NCI-H1436 treated with DMSO at 0.1 percent for 48 hours (cell line): Measurements from ENCODE around the gene NRBP1.

Source experiments
- DNase-seq: peaks from one replicate; lab custom pipeline; 2025; lab: John Stamatoyannopoulos, UW

Gene NRBP1

DNA sequence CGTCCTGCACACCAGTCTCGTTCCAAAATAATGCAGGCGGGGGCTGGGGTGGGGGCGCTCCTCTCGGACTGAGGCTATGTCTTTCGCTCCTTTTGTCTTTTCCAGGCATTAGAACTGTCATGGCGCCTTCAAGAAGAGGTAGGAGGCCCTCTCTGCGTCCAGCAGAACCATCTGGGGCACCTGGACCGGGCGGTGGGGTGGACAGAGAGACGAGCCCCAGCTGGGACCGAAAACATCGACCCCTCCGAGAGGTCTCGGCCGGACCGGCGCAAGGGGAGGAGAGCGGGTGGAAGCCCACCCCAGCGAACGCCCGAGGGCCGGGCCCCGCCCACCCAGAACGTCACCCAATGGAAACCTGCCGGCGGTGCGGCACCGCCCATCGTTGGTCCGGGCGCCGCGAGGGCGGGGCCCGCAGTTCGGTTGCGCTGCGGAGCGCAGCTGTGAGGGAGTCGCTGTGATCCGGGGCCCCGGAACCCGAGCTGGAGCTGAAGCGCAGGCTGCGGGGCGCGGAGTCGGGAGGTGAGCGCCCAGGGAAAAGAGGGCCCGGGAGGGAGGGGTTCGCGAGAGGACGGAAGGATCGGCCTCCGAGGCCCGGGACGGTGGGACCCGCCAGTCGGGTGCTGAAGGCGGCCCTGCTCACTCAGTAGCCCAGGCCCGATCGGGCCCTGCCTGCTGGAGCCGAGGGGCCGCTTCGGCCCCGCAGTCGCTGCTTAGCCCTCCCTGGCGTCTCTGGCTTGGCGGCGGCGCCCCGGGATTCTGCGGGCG, at the start of gene NRBP1:
TSS of gene NRBP1 (plus strand) at position 419 of the 765 bp plus-strand sequence. CDS start 4,643 bp downstream, outside the sequence.
- no peak for DNase-seq

DNA sequence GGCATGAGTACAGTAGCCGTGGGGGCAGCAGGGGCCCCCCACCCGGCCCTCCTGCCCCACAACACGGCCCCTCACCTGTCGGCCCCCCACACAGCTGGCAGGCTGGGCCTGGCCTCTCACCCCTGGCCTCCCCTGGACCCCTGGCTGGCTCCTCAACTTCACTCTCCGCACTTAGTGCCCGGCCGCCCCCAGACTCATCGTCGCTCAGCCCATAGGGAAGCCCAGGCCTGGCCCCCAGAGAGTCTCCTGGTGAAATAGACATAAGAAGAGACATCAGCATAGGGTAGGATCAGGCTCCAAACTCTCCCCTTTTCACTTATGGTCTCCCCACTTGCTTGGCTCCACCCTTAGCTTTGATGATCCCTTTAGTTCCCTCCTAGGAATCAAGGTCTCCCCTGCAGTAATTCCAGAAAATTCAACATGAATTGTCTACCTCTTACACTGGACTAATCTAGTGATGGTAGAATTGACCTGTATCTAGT, 49.6 kb upstream of the NRBP1 start:
- DNase-seq, result no peak

- no peak for DNase-seq
These were observed 49.0 kb upstream of the NRBP1 start for GRCh38 chr2:27379383-27379835.

DNA sequence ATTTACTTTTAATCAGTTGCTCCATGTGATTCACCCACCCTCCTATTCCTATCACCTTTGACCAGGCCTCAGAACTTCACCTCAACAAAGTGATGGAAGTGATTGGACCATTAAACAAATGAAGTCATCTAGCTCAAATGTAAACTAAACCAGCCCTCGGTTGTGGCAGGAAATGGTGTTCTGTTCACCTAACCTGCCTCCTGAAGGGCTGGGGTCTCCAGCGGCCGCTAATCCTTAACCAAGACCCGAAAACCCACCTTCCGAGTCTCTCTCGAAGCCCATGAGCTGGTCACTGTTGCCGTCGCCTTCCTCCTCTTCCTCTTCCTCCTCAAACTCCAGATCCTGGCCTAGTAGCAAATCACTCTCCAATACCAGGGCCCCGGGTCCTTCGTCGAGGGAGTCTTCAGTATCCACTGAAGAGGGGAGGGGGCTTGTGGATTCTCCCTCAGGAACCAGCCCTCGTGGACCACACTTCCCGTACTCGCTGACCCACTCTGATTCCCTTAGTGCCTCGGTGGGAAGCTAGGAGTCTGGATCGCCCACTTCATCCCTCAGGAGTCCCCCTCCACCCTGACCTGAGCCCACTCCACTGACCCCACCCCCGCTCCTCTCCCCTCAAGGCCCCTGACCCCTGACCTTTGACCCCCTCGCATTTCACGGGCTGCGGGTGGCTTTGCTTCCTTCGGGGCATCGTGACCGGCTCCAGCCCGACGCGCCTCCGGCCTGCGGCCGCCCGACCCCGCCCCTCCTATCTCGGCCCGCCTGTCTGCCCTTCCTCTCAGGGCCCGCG, 48.4 kb upstream of the NRBP1 start:
- DNase-seq, result no peak

DNA sequence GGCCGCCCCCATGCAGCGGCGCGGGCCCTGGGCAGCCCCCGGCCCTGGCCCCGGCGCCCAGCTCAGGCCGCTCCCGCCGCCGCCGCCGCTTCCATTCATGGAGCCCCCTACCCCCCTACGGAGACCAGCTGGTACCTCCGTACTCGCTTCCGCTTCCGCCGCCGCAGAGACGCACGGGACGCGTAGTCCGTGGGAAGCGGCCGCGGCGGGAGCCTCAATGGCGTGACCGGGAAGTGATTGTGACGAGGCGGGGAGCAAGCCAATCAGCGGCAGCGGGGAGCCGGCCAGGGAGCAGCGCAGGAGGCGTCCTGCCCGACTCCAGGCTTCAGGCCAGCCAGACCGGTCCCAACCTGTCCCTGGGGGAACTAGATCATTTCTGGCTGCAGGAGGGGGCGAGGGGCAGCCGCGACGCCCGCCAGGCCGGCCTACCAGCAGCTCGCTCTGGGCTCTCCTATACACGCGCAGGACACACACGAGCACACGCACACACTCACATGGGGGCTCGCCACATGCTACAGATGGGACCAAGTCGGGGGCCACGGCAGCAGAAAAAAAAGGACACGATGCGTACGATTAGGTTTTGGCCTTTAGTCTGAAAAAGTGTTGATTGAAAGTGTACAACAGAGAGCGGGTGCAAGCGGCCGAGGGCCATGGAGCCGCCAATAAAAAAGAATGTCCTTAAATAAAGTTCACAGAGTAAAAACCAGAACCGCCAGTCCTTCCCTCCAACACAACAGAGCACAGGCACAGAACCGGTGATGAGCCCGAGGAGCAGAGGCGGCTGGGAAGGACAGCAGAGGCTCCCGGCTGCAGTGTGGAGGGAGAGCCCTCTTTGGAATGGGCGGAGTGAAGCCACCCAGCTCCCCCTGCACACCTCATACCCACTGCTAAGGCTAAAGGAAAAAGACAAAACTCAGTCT, 47.5 kb upstream of the NRBP1 start, which contains the start of gene ZNF513:
TSS of gene ZNF513 (minus strand) at position 109 of the 920 bp plus-strand sequence. CDS start 208 bp downstream, outside the sequence.
- DNase-seq, result peak; percentile 54

DNA sequence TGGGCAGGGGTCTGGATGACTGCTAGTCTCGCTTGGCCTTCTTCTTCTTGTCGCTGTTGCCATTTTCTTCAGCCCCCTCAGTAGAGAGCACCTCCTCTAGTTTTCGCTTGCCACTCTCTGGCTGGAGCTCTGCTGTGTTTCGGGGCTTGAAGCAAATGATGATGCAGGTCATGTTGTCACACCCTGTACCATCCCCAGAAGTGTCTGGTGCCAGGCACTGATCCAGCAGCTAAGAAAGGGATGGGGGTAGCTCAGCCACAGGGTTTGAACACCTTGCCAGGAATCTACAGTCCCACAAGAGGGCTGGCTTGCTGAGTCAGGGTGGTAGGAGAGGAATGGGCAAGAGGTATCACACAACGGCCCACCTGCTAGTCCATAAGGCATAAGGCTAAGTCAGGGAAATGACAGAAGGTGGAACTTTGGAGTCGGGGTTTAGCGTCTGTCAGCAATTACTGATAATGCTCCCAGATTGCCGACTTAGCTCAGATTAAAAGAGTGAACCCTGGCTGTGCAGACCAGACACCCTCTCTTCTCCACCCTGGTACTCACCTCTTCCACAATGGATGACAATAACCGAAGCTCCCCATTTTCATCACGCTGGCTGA, 46.8 kb upstream of the NRBP1 start:
- no peak for DNase-seq

- DNase-seq, result no peak
These were observed 37.4 kb upstream of the NRBP1 start for GRCh38 chr2:27390822-27391679.

DNA sequence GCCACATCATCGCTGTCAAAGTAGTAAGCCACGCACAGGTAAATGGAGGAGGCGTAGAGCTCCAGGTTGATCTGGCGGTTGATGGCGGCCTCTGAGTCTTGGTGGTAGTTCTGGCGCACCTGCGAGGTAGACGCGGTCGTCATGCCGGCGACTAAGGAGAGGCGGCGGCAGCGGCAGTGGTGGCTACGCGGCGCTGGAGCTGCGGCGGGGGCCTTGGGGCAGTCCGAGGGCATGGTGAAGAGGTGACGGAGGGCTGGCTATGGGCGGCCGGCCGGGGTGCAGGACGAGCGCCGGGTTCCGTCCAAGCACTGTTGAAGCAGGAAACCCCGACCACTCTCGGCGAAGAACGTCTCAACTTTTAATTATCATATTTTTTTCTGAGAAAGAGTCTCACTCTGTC, 35.2 kb upstream of the NRBP1 start:
- DNase-seq, result no peak

- DNase-seq, result no peak
These were observed 29.5 kb upstream of the NRBP1 start for GRCh38 chr2:27398962-27399361.

DNA sequence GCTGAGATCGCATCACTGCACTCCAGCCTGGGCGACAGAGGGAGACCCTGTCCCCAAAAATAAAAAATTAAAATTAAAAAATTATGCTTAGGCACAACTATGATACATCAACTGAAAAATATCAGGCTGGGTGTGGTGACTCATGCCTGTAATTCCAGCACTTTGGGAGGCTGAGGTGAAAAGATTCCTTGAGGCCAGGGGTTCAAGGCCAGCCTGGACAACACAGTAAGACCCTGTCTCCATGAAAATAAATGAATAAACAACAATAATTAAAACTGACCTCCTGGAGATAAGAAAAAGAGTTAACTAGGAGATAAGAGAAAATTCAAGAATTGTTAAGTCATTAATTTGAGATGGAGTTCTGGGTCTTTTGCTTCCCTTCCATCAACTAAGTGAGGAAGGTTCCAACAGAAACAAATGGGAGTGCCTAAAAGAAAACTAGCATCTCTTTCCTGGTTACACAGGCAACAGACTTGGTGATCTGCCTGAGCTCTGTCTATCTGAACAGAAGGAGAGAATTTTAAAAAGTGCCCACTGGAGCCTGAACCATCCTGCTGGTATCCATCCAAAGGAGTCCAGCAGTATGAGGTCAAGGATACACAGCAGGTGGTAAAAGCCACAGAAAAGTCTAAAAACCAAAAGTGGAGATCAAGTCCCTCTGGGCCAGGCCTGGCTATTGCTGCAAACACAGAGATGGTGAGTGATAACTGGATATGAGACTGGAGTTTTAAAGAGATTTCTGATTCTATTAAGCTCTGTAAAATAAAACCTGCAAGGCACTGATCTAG, 27.9 kb upstream of the NRBP1 start:
- no peak for DNase-seq

- no peak for DNase-seq
These were observed 20.5 kb upstream of the NRBP1 start for GRCh38 chr2:27407798-27408491.

DNA sequence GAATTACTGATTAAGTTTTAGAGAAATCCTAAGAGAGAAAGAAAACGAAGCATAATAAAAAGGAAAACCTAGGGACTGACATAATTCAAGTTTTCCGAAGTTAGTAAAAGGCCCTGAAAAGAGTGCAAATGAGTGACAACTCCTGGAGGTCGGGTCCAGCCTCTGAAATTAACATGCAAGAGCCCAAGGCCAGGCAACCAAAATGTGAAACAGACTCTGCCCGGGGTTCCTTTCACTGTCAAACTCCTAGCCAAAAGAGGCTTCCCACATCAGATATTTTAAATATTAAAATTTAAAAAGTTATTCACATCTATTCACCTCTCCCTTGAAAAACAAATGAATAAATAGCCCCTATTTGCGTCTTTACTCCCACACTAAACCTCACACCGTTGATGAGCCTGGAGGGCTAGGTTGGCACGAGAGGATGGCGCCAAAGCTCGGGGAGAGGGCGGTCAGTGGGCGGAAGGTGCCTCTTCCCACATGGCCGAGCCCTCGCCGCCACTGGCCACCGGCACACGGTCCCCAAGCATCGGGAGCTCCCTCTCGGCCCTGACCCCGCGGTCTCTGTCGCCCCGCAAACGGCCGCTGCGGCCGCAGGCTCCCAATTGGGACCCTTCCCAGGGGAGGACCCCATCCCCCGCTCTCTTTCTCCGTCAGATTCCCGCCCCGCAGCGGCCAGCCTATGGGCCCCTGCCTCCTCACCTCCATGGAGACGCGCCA, 19.7 kb upstream of the NRBP1 start:
- DNase-seq, result no peak

GRCh38 chr2:27409321-27410073, 18.9 kb upstream of the NRBP1 start, which contains the start of gene PPM1G:
PPM1G (minus strand) TSS chr2:27409591; CDS start chr2:27409422, 169 bp downstream.
- peak; percentile 58 for DNase-seq

DNA sequence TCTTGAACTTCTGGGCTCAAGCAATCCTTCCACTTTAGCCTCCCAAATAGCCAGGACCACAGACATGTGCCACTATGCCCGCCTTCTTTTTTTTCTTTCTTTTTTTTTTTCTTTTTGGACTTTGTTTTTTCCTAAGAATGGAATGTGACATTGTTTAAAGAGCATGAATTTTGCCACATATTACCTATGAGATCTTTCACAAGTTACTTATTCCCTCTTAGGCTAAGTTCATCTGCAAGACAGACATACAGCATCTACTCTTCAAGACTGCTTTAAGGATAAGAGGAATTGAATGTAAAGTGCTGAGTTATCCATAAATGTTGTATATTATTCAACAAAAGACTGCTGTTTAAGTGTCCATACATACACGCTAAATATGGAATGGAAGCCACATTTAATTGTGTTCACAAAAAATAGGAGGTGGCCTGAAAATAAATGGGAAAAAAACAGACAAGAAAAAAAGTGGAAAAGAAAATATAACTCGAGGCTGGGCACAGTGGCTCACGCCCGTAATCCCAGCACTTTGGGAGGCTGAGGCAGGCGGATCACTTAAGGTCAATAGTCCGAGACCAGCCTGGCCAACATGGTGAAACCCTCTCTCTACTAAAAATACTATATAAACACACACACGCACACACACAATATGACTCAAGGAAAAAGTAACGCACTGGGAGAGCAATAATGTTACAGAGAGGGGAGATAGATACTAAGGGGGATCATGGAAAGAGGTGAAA, 15.8 kb upstream of the NRBP1 start:
- no peak for DNase-seq

DNA sequence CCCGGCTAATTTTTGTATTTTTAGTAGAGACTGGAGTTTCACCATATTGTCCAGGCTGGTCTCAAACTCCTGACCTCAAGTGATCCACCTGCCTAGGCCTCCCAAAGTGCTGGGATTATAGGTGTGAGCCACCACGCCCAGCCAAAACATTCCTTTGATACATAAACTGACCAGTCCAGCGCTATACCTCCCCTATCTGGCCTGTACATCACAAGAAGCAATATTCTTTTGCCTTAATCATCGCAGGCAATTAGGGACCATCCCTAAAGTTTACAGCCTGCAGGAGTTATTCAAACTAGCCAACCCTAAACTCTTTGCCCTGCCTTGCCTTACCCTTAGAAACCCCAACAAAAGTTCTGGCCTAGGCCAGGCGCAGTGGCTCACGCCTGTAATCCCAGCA, 12.3 kb upstream of the NRBP1 start:
- DNase-seq, result no peak

DNA sequence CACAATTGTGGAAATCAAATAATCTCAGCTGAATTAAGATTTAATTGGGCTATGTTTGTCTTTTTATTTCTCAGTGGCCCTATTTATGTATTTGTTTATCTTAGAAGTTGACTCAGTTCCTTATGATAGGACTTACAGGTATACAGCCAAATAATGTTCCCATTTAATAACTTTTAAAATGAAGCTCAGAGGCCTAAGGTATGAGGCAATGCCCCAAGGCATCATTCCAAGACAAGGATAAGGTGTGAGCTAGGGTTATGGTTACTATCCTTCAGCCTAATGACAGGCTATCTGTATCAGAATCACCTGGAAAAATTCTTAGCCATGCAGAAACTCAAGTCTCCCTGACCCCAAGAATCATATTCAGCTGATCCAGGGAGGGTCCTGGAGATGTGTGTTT, 7.4 kb upstream of the NRBP1 start:
- no peak for DNase-seq
